CD8-positive, alpha-beta memory T cell (primary cell): Measurements from ENCODE around the gene BEST1. TPM values are rescaled to one million over a fixed set of nuclear protein-coding genes. Genes with fewer than 3 reads are reported as not detected.
"Not testable (repeated sequence)": the region's sequence is repeated elsewhere in the genome, so short reads cannot be mapped to it uniquely, and the experiment has no call there.

ENCODE experiments used
- CTCF ChIA-PET: fragments of 350-600 bp; sonication (Branson Sonifier 250); formaldehyde crosslinking; loops from one replicate; lab custom pipeline; 2021; ENCODE audit warnings: antibody characterized with exemption; lab: Charles Lee
- POLR2A ChIA-PET: fragments of 350-600 bp; sonication (Branson Sonifier 250); formaldehyde crosslinking; loops from one replicate; lab custom pipeline; 2021; ENCODE audit warnings: antibody characterized with exemption; lab: Charles Lee
- DNase-seq, 5 donors: peaks; one replicate each; pipeline versions ENCODE4 v3.0.0 to v3.0.0-alpha.2; 2020 to 2022; ENCODE audit warnings: mixed read lengths in 1 of 5
- H3K27ac ChIP-seq: one replicate; pipeline ENCODE4 v1.7.0; 2013; ENCODE audit warnings: low read depth, mild to moderate bottlenecking, low read length, moderate library complexity
- H3K27me3 ChIP-seq: 2 replicates; pipeline ENCODE4 v1.7.0; 2013; ENCODE audit warnings: low read length, mild to moderate bottlenecking; ENCODE audit not compliant: insufficient read depth, poor library complexity, severe bottlenecking
- H3K36me3 ChIP-seq: 2 replicates; pipeline ENCODE4 v1.7.0; 2013; ENCODE audit warnings: mild to moderate bottlenecking, low read length, moderate library complexity; ENCODE audit not compliant: insufficient read depth
- H3K4me1 ChIP-seq: 2 replicates; pipeline ENCODE4 v1.7.0; 2013; ENCODE audit warnings: mild to moderate bottlenecking, low read length, moderate library complexity; ENCODE audit not compliant: insufficient read depth
- H3K4me3 ChIP-seq: 2 replicates; pipeline ENCODE4 v1.7.0; 2013; ENCODE audit warnings: mild to moderate bottlenecking, low read length
- H3K9me3 ChIP-seq: 2 replicates; pipeline ENCODE4 v1.7.0; 2013; ENCODE audit warnings: mild to moderate bottlenecking, low read length
- H3K27ac Mint-ChIP-seq, 8 donors: one replicate each; pipeline ENCODE4 v1.8.0; 2020 to 2021; ENCODE audit warnings: mixed read lengths in 8 of 8, mild to moderate bottlenecking in 6 of 8, inconsistent platforms in 3 of 8, moderate library complexity in 3 of 8
- H3K27me3 Mint-ChIP-seq, 2 donors: one replicate each; pipeline ENCODE4 v1.8.0; 2020 to 2021; ENCODE audit warnings: mixed read lengths in 2 of 2, mild to moderate bottlenecking in 1 of 2, moderate library complexity in 1 of 2
- H3K36me3 Mint-ChIP-seq, 3 donors: one replicate each; pipeline ENCODE4 v1.8.0; 2020 to 2021; ENCODE audit warnings: mixed read lengths in 3 of 3, inconsistent platforms in 1 of 3, mild to moderate bottlenecking in 1 of 3
- H3K4me1 Mint-ChIP-seq, 3 donors: one replicate each; pipeline ENCODE4 v1.8.0; 2020 to 2021; ENCODE audit warnings: mixed read lengths in 3 of 3, inconsistent platforms in 1 of 3, mild to moderate bottlenecking in 1 of 3
- H3K4me3 Mint-ChIP-seq, 7 donors: one replicate each; pipeline ENCODE4 v1.8.0; 2020 to 2021; ENCODE audit warnings: mixed read lengths in 7 of 7, mild to moderate bottlenecking in 6 of 7, moderate library complexity in 4 of 7, inconsistent platforms in 2 of 7
- H3K9me3 Mint-ChIP-seq, 5 donors: one replicate each; pipeline ENCODE4 v1.8.0; 2020 to 2022; ENCODE audit warnings: mixed read lengths in 5 of 5, mild to moderate bottlenecking in 3 of 5, moderate library complexity in 2 of 5, inconsistent platforms in 1 of 5
- polyA plus RNA-seq: library from polyadenylated mRNA; unstranded; fragments of 300-500 nt; fragmentation: Illumina TruSeq; gene quantifications from one replicate; pipeline ENCODE4 v1.2.3, GENCODE V29; 2021
- total RNA-seq, 2 experiments: library from RNA; stranded (reverse); gene quantifications; one replicate each; pipeline ENCODE4 v1.2.3, GENCODE V29; 2021

The BEST1 gene
- total and polyA plus RNA-seq, 3 experiments from 2014 or later, result 0.09 to 1.5 TPM; not detected in 1

GRCh38 chr11:61964666-61965271, 14.6 kb downstream of the BEST1 start:
- Histone ChIP-seq H3K4me1 (peaks cover 38% of the 10 kb centered on the region), H3K36me3 (peaks cover 18% of the 10 kb centered on the region), H3K4me3 (peak overlapping the region; percentile 47)
- H3K27me3 Mint-ChIP-seq, POLR2A ChIA-PET, H3K27me3 ChIP-seq, H3K27ac ChIP-seq, H3K9me3 ChIP-seq, H3K9me3 Mint-ChIP-seq: not testable (repeated sequence)
- H3K27ac Mint-ChIP-seq, result peak overlapping the region in 7 of 8 donors; percentile 65 to 100 (median 96)
- H3K4me1 Mint-ChIP-seq, result peaks cover 48 to 59% (median 49%) of the 10 kb centered on the region in 3 donors
- H3K4me3 Mint-ChIP-seq, result peak overlapping the region; percentile 95 to 100 (median 95)
- CTCF ChIA-PET, result interaction anchor here (1.9 to 4.9 kb wide), 2 partner anchors 17 to 117 kb away, joined by 12 to 26 read pairs; no protein-coding TSS in a partner anchor
- H3K36me3 Mint-ChIP-seq, result peaks cover 16 to 52% (median 17%) of the 10 kb centered on the region in 3 donors
- peak in 2 of 5 donors; percentile 17 to 33 for DNase-seq

- Mint-ChIP-seq H3K27ac (peak overlapping the region; percentile 71 to 100 (median 96)), H3K4me1 (peaks cover 55 to 75% (median 60%) of the 10 kb centered on the region in 3 donors), H3K9me3 (no peaks in the 10 kb centered on the region), H3K4me3 (peak overlapping the region; percentile 95 to 100 (median 95)), H3K36me3 (peaks cover 14 to 52% (median 17%) of the 10 kb centered on the region in 3 donors), H3K27me3 (peaks cover 0 to 9% of the 10 kb centered on the region in 2 donors)
- H3K4me3 ChIP-seq, result peak overlapping the region; percentile 98
- ChIA-PET POLR2A (interaction anchor here (1.5 to 3.7 kb wide), 3 partner anchors 19 to 115 kb away, joined by 7 to 38 read pairs (median 12); no protein-coding TSS in a partner anchor), CTCF (interaction anchor here (1.6 to 4.9 kb wide), 4 partner anchors 19 to 115 kb away, joined by 5 to 26 read pairs (median 12); no protein-coding TSS in a partner anchor)
- DNase-seq, result peak in 4 of 5 donors; percentile 21 to 63 (median 48)
- no peaks in the 10 kb centered on the region for H3K27me3 ChIP-seq
- H3K4me1 ChIP-seq, result peaks cover 38% of the 10 kb centered on the region
- H3K36me3 ChIP-seq, result peaks cover 18% of the 10 kb centered on the region
- H3K9me3 ChIP-seq, result no peaks in the 10 kb centered on the region
- H3K27ac ChIP-seq, result peak overlapping the region; percentile 94
These were observed 16.6 kb downstream of the BEST1 start for GRCh38 chr11:61966734-61967115.

GRCh38 chr11:61967116-61967923, 17.2 kb downstream of the BEST1 start, which contains the start of gene FTH1:
Gene FTH1, minus strand, starts transcription at chr11:61967634. Its CDS starts 209 bp downstream, at chr11:61967425.
- CTCF ChIA-PET, result interaction anchor here (1.1 to 4.9 kb wide), 7 partner anchors 18 to 115 kb away, joined by 3 to 26 read pairs (median 5); partner anchors contain the start of gene BEST1
- Histone ChIP-seq H3K27me3 (no peaks in the 10 kb centered on the region), H3K36me3 (peaks cover 18% of the 10 kb centered on the region), H3K4me1 (peaks cover 42% of the 10 kb centered on the region), H3K9me3 (no peaks in the 10 kb centered on the region), H3K4me3 (peak within 1 kb of the TSS; percentile 98), H3K27ac (peak within 1 kb of the TSS; percentile 94)
- peak; percentile 83 to 95 (median 90) for DNase-seq
- H3K27ac Mint-ChIP-seq, result peak within 1 kb of the TSS; percentile 96 to 100 (median 98)
- POLR2A ChIA-PET, result interaction anchor here (0.6 to 3.7 kb wide), 13 partner anchors 9 to 605 kb away, joined by 3 to 38 read pairs (median 4); partner anchors contain the start of genes CYB561A3, FADS3, FEN1 and TMEM138
- H3K27me3 Mint-ChIP-seq, result peaks cover 0 to 9% of the 10 kb centered on the region in 2 donors
- H3K4me1 Mint-ChIP-seq, result peaks cover 55 to 72% (median 60%) of the 10 kb centered on the region in 3 donors
- no peaks in the 10 kb centered on the region for H3K9me3 Mint-ChIP-seq
- H3K4me3 Mint-ChIP-seq, result peak within 1 kb of the TSS; percentile 95 to 100 (median 95)
- H3K36me3 Mint-ChIP-seq, result peaks cover 14 to 49% (median 17%) of the 10 kb centered on the region in 3 donors

- peak overlapping the region; percentile 52 for H3K4me3 ChIP-seq
- DNase-seq, result peak in 3 of 5 donors; percentile 21 to 47 (median 30)
- H3K9me3 ChIP-seq, result no peaks in the 10 kb centered on the region
- Mint-ChIP-seq H3K27ac (peak overlapping the region; percentile 92 to 100 (median 97)), H3K27me3 (peaks cover 0 to 9% of the 10 kb centered on the region in 2 donors), H3K4me1 (peaks cover 51 to 69% (median 53%) of the 10 kb centered on the region in 3 donors), H3K36me3 (peaks cover 14 to 42% (median 17%) of the 10 kb centered on the region in 3 donors), H3K9me3 (no peaks in the 10 kb centered on the region), H3K4me3 (peak overlapping the region; percentile 95 to 100 (median 95))
- peaks cover 42% of the 10 kb centered on the region for H3K4me1 ChIP-seq
- ChIA-PET POLR2A (interaction anchor here (0.5 to 3.7 kb wide), 16 partner anchors 9 to 606 kb away, joined by 3 to 38 read pairs (median 3); partner anchors contain the start of genes CYB561A3, FADS3, FEN1 and TMEM138), CTCF (interaction anchor here (1.1 to 4.9 kb wide), 7 partner anchors 18 to 170 kb away, joined by 3 to 26 read pairs (median 5); partner anchors contain the start of gene BEST1)
- H3K36me3 ChIP-seq, result peaks cover 18% of the 10 kb centered on the region
- H3K27me3 ChIP-seq, result no peaks in the 10 kb centered on the region
- peak overlapping the region; percentile 94 for H3K27ac ChIP-seq
These were observed 18.0 kb downstream of the BEST1 start for GRCh38 chr11:61967924-61968757.

GRCh38 chr11:61968758-61969390, 18.7 kb downstream of the BEST1 start:
- no peaks in the 10 kb centered on the region for H3K9me3 Mint-ChIP-seq
- H3K27ac ChIP-seq, result peak overlapping the region; percentile 94
- peak overlapping the region; percentile 52 for H3K4me3 ChIP-seq
- peaks cover 11 to 35% (median 16%) of the 10 kb centered on the region in 3 donors for H3K36me3 Mint-ChIP-seq
- DNase-seq, result no peak
- ChIA-PET POLR2A (interaction anchor here (0.5 to 3.7 kb wide), 10 partner anchors 8 to 176 kb away, joined by 3 to 38 read pairs (median 4); partner anchors contain the start of genes FADS3, FEN1 and TMEM258), CTCF (interaction anchor here (1.1 to 4.9 kb wide), 8 partner anchors 17 to 171 kb away, joined by 3 to 26 read pairs (median 4); partner anchors contain the start of gene BEST1)
- H3K9me3 ChIP-seq, result no peaks in the 10 kb centered on the region
- peaks cover 0 to 6% of the 10 kb centered on the region in 2 donors for H3K27me3 Mint-ChIP-seq
- peak overlapping the region; percentile 95 to 100 (median 95) for H3K4me3 Mint-ChIP-seq
- peak overlapping the region; percentile 92 to 100 (median 97) for H3K27ac Mint-ChIP-seq
- H3K27me3 ChIP-seq, result no peaks in the 10 kb centered on the region
- peaks cover 16% of the 10 kb centered on the region for H3K36me3 ChIP-seq
- H3K4me1 Mint-ChIP-seq, result peaks cover 44 to 62% (median 46%) of the 10 kb centered on the region in 3 donors
- H3K4me1 ChIP-seq, result peaks cover 38% of the 10 kb centered on the region

GRCh38 chr11:61969391-61969758, 19.2 kb downstream of the BEST1 start:
- DNase-seq, result no peak
- POLR2A ChIA-PET, result interaction anchor here (0.7 to 3.7 kb wide), 2 partner anchors 35 to 56 kb away, joined by 8 to 38 read pairs; no protein-coding TSS in a partner anchor
- Mint-ChIP-seq H3K27me3 (peaks cover 0 to 5% of the 10 kb centered on the region in 2 donors), H3K9me3 (no peaks in the 10 kb centered on the region), H3K4me1 (peaks cover 39 to 57% (median 41%) of the 10 kb centered on the region in 3 donors), H3K4me3 (peak overlapping the region in 6 of 7 donors; percentile 28 to 100 (median 60)), H3K27ac (peak overlapping the region in 7 of 8 donors; percentile 51 to 100 (median 76)), H3K36me3 (peaks cover 11 to 30% (median 14%) of the 10 kb centered on the region in 3 donors)
- CTCF ChIA-PET, result interaction anchor here (1.4 to 4.9 kb wide), 3 partner anchors 66 to 113 kb away, joined by 3 to 26 read pairs (median 12); no protein-coding TSS in a partner anchor
- Histone ChIP-seq H3K36me3 (peaks cover 13% of the 10 kb centered on the region), H3K4me3 (no peak overlapping the region), H3K9me3 (no peaks in the 10 kb centered on the region), H3K27ac (peak overlapping the region; percentile 94), H3K4me1 (peaks cover 33% of the 10 kb centered on the region), H3K27me3 (no peaks in the 10 kb centered on the region)
